Limb (tissue), 2 donors: ENCODE data around the gene TAPBPL.
A peak's percentile ranks its signal among the peaks of the same experiment; 100 is the strongest.
"Not testable (repeated sequence)": the region's sequence is repeated elsewhere in the genome, so short reads cannot be mapped to it uniquely, and the experiment has no call there.

Experiments
- DNase-seq, 2 donors: peaks; one replicate each; pipeline ENCODE4 v3.0.0-alpha.2; 2016; ENCODE audit errors: extremely low spot score in 2 of 2

Gene TAPBPL

GRCh38 chr12:6451348-6452244 lies at the start of gene TAPBPL:
TSS of gene TAPBPL (plus strand) at chr12:6452042. CDS start at chr12:6452249, 207 bp downstream.
- peak; percentile 87 to 88 for DNase-seq

- no peak for DNase-seq
Measured at GRCh38 chr12:6404390-6404789, 47.5 kb upstream of the TAPBPL start.

- no peak for DNase-seq
Measured at GRCh38 chr12:6405963-6406362, 45.9 kb upstream of the TAPBPL start.

DNA sequence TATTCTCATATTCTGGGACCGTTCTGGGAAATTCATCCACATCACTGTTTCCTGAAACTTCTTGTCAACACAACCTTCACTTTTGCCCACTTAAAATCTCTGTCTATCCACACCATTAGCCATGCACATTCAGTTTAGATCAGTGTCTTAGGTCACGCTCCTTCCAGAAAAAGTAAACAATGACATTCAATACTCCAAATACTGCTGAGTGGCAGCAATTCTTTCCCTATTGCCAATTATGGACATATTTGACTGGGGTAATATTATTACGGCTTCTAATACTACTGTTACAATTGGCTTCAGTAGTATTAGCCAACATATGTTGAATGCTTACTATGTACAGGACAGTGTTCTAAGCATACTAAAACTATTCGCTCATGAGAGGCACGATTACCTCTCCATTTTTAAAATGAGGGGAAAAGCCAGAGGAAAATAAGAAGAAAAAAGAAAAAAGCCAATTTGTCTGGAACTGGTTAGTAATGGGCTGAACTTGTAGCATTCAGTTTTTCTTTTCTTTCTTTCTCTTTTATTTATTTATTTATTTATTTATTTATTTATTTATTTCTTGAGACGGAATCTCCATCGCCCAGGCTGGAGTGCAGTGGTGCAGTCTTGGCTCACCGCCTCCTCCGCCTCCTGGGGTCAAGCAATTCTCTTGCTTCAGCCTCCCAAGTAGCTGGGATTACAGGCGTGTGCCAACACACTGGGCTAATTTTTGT lies 44.4 kb upstream of the TAPBPL start:
- no peak for DNase-seq

- DNase-seq, result no peak
Measured at GRCh38 chr12:6416596-6416995, 35.2 kb upstream of the TAPBPL start.

DNA sequence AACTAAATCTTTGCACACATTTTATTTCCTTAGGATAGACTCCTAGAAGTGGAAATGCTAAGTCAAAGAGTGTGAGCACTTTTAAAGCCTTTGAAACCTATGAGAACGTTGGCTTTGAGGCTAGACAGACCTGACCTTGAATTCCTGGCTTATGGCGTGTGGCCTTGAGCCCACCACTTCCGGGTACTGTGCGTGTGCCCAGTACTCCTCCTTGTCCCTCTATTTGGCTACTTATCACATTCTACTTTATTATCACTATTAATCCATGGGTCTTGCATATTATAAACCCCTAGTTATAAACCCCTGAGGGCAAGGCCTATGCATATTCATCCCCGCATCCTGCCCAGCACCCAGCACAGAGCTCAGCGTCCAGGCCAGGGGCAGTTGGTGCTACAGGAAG lies 33.0 kb upstream of the TAPBPL start:
- DNase-seq, result no peak

DNA sequence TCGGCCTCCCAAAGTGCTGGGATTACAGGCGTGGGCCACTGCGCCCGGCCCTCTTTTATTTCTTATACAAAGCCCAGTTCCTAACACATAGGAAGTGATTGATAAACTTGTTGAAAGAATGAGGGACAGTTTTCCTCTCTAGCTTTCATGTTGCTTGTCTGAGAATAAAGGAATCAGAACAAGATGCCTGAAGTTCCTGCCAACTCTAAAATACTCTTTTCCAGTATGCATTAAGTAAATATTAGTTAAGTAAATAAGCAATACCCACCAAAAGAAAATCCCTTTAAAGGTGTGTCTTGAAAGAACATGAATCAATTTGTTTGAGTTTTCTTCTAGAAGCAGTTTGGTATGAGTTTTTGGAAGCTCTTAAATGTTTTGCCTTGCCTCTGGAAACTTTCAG lies 31.5 kb upstream of the TAPBPL start:
- DNase-seq, result no peak

GRCh38 chr12:6423267-6424007 lies 28.4 kb upstream of the TAPBPL start:
- peak; percentile 71 to 83 for DNase-seq

GRCh38 chr12:6424008-6424347 lies 27.9 kb upstream of the TAPBPL start:
- DNase-seq, result no peak

- no peak for DNase-seq
Measured at GRCh38 chr12:6424866-6425265, 27.0 kb upstream of the TAPBPL start.

DNA sequence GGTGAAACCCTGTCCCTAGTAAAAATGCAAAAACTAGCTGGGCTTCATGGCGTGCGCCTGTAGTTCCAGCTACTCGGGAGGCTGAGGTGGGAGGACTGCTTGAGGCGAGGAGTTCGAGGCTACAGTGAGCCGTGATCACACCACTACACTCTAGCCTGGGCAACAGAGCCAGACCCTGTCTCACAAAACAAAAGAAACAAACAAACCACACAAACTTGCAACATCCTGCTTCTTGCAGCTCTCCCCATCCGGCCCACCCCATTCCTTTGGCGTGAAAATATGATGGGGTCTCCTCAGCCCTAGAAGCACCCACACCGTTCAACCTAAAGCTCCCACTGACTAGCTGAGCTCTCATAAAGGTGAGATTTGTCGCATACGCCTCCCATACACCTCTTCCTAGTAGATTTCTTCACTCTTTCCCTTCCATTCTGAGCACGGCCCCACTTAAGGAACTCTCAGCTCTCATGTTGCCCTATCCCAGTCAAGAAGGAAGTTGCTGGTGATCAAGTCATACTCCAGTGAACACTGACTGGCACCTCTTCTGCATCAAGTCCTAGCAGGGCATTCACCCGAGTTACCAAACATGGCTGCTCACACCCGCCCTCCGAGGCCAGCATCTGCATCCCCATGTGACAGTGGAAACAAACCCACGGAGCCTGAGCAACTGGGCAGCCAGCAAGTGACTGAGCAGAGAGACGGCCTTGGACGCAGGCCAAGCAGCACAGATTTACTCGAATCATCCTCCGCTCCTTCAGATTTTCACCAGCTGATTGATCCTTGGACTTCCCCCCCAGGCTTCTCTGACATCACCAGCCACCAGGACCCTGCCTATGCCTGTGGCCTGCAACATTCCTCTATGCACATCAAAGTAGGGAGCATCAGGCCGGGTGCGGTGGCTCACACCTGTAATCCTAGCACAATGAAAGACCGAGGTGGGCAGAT lies 26.0 kb upstream of the TAPBPL start:
- no peak for DNase-seq

DNA sequence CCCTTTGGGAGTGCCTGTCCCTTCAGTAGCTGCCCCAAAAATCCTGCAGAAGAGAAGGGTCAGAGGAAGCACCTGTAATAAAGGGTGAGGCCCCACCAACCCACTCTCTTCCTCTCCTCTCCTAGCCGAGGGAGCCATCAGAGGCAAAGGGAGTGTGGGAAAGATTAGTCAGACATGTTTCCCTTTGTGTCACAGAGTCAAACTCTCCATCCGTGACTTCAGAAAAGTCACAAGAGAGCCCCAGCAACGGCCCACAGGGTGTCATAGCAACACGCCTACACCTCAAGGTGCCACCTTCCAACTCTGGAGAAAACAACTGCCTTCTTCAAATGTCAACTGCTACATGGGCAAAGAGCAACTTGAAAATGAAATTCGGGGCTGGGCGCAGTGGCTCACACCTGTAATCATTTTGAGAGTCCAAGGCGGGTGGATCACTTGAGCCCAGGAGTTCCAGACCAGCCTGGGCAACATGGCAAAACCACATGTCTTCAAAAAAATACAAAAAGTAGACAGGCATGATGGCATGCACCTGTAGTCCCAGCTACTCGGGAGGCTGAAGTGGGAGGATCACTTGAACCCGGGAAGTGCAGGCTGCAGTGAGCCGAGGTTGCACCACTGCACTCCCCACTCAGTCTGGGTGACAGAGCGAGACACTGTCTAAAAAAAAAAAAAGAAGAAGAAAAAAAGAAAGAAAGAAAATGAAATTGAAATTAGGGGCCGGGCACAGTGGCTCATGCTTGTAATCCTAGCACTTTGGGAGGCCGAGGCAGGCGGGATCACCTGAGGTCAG lies 24.8 kb upstream of the TAPBPL start:
- DNase-seq, result no peak

GRCh38 chr12:6427796-6428195 lies 24.0 kb upstream of the TAPBPL start:
- not testable (repeated sequence) for DNase-seq

DNA sequence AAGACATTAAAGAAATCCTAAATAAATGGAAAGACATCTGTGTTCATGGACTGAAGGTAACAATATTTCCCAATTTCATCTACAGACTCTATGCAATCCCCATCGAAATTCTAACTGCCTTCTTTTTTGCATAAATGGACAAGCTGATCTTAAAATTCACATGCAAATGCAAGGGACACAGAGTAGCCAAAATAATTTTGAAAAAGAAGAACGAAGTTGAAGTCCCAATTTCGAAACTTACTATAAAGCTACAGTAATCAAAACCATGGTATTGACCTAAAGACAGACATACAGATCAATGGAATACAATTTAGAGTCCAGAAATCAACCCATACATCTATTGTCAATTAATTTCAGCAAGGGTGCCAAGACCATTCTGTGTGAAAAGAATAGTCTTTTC lies 23.5 kb upstream of the TAPBPL start:
- DNase-seq, result no peak

DNA sequence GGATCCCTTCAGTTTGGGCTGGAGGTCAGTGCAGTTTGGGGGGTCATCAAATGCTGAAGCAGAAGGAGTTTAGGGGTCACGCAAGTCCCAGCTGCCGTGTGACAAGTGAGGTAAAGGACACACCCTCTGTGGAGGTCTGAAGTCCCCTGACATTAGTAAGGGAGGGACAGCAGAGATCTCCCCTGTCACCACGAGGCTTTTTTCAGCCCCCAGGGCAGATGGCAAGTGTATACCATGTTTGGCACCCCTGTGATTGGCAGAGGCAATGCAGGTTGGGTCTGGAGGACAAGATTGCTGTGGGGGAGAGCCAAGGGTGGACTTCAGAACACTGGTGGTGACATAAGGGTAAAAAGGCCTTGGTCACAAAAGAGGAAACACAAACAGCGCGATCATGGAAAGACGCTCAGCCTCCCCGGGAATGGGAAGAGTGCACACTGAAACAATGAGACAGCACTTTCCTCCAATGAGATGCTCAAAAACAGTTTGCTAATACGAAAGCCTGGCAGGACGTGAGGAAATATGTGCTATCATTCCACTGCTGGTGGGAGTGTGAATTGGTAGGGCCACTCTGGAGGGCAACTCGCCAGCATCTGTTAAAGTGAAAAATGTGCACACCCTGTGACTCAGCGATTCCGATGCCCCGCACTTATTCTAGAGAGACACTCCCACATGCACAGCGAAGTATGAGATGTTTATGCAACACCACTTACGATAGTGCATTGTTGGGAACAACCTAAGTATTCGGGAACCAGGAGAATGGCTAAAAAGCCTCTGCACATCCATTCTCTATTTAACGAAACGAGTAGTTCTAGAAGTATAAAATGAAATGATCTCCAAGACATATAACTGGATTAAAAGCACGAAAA lies 21.5 kb upstream of the TAPBPL start:
- no peak for DNase-seq

- DNase-seq, result no peak
Measured at GRCh38 chr12:6432991-6433390, 18.9 kb upstream of the TAPBPL start.

DNA sequence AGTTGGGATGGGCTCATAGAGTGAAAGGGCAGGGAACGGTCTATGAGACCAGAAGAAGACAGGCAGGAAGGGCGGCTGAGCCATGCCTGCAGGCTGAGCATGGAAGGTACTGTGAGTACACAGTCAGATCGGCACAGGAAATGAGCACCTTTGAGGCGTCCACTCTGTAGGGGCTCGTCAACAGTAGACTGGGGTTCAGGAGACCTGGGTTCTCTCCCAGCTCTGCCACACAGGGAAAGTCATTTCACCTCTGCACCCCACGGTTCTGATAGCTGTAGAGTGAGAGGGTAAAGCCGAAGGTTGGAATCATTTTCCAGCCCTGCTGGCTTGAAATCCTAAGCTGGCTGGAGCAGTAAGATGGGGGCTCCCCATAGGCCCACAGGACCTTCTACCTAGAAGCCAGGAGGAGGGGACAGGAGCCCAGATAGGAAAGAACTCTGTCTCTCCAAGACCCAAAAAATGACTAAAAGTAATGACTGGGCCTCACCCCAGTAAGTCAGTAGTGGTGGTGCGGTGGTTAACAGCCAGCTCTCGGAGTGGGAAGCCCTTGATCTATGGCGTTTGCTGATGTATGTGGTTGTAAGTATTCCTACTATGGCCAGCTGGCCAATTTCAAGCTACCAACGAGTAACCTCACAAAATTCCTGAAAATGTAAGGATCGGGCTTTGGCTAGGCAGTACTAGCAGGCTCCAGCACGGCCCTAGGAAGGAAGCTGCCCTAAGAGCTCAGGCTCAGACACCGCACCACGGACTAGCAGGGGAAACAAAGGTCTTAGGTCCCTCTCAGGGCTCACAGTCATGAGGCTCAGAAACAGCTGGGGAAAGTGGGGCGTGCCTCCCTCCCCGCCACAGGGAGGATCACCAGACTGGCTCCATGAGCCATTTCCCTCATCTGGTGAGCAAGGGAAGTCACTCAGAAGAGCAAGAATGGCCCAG lies 17.4 kb upstream of the TAPBPL start:
- DNase-seq, result no peak
